Choroid plexus epithelial cell (primary cell): Measurements from ENCODE around the gene DUSP16.

Experiments used
- DNase-seq: peaks from one replicate; pipeline ENCODE4 v3.0.0-alpha.2; 2010; ENCODE audit warnings: low read depth
- H3K4me3 ChIP-seq: 2 replicates; pipeline ENCODE4 v1.5.1; 2011; ENCODE audit warnings: low read depth, mild to moderate bottlenecking, control low read depth, low read length, moderate library complexity
- TF ChIP-seq, protein P1 (sequence below): conservative IDR thresholded peaks from 2 replicates; pipeline ENCODE4 v1.5.1; 2011; ENCODE audit warnings: low read depth, mild to moderate bottlenecking, control low read depth, inconsistent platforms, low read length, moderate library complexity

Gene DUSP16

DNA sequence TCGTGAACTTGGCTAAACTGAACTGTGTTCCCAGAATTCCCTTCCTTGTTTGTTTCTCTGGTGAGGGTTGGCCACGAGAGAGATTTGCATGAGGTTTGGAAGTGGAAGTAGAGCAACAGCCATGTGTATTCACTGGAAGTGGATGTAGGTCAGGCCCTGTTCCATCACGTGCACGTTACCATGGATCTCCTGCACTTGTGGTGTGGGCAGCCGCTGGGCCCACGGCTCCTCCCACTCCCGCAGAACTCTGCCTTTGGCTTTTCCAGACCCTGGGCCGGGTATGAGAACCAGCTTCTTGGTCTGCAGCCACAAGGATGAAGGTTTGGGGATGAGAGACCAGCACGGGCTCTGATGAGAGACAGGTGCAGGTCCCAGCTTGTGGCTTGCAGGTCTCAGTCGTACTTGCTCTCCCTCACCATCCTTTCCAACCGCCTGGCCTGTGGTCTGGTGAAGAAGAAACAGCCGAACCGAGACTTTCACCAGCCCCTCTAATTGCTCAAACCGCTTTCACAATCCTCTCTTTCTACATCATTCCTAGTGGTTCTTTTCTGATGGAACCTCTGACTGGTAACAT is 94.9 kb downstream of the DUSP16 start:
- TF ChIP-seq, protein P1, sequence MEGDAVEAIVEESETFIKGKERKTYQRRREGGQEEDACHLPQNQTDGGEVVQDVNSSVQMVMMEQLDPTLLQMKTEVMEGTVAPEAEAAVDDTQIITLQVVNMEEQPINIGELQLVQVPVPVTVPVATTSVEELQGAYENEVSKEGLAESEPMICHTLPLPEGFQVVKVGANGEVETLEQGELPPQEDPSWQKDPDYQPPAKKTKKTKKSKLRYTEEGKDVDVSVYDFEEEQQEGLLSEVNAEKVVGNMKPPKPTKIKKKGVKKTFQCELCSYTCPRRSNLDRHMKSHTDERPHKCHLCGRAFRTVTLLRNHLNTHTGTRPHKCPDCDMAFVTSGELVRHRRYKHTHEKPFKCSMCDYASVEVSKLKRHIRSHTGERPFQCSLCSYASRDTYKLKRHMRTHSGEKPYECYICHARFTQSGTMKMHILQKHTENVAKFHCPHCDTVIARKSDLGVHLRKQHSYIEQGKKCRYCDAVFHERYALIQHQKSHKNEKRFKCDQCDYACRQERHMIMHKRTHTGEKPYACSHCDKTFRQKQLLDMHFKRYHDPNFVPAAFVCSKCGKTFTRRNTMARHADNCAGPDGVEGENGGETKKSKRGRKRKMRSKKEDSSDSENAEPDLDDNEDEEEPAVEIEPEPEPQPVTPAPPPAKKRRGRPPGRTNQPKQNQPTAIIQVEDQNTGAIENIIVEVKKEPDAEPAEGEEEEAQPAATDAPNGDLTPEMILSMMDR = no peak
- DNase-seq = peak; percentile 45
- no peak overlapping the region for H3K4me3 ChIP-seq

DNA sequence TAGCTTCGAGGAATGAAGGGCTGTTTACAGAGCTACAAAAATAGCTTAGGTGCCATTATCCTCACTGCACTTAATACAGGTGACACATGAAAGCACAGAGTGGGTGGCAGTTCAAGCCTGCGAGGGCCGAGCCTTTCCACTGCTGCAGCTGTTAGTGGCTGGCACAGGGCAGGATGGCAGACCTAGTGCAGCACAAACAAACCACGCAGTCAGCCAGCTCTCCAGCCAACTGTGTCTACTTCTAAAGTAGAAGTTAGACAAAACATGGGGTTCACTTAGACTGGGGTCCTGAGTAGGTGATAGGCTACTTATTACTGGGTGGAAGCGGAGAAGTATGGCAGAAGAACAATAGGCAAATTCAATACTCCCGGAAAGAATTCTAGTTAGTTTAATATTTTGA is 95.4 kb downstream of the DUSP16 start:
- no peak for DNase-seq
- no peak overlapping the region for H3K4me3 ChIP-seq
- TF ChIP-seq, protein P1 = no peak

DNA sequence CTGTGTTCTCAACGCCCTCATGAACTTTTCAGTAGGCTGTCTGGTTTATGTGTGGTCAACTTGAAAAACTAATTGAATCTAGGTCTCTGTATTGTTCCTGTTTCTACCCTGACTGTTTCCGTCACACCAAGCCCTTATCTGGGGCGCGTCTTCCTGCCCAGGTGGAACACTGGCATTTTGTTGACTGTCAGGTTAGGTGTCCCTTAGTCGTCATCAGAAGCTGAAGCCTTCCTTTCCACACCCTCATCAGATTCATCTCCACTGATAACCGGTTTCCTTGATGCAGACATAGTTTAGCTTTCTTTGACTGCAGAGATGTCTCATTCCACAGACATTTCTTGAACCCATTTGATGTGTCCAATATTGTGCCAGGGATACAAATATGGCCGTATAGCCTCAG is 96.5 kb downstream of the DUSP16 start:
- no peak for DNase-seq
- TF ChIP-seq, protein P1 = no peak
- H3K4me3 ChIP-seq = no peak overlapping the region

DNA sequence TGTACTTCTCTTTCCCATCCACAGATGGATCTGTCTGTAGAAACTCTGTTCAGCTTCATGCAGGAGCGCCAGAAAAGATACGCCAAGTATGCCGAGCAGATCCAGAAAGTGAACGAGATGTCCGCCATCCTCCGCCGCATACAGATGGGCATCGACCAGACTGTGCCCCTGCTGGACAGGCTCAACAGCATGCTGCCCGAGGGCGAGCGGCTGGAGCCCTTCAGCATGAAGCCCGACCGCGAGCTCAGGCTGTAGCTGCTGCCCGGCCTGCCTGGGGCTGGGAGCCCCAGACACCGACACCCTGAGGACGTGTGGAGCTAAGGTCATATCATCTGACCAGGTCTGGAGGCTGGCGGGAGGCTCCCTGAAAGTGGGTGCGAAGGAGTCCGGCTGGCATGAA is 97.1 kb downstream of the DUSP16 start:
- TF ChIP-seq, protein P1 = no peak
- no peak overlapping the region for H3K4me3 ChIP-seq
- no peak for DNase-seq

DNA sequence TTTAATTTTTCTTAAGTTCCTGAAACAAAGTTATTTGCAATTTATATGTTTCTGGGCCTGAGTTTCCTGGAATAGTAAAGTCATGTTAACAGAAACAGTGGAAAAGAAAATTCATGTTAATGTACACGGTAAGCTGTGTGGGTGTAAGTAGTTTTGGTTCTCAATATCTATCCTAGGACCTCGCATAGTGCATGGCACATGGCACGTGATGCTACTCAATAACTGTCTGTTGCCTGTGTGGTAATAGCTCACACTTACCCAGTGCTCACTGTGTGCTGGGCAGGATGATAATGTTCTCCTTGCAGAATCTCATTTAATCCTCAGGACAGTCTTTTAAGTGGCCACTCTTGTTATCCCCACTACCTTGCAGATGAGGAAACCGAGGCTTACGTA is 100.7 kb downstream of the DUSP16 start:
- no peak overlapping the region for H3K4me3 ChIP-seq
- no peak for DNase-seq
- TF ChIP-seq, protein P1 = no peak

DNA sequence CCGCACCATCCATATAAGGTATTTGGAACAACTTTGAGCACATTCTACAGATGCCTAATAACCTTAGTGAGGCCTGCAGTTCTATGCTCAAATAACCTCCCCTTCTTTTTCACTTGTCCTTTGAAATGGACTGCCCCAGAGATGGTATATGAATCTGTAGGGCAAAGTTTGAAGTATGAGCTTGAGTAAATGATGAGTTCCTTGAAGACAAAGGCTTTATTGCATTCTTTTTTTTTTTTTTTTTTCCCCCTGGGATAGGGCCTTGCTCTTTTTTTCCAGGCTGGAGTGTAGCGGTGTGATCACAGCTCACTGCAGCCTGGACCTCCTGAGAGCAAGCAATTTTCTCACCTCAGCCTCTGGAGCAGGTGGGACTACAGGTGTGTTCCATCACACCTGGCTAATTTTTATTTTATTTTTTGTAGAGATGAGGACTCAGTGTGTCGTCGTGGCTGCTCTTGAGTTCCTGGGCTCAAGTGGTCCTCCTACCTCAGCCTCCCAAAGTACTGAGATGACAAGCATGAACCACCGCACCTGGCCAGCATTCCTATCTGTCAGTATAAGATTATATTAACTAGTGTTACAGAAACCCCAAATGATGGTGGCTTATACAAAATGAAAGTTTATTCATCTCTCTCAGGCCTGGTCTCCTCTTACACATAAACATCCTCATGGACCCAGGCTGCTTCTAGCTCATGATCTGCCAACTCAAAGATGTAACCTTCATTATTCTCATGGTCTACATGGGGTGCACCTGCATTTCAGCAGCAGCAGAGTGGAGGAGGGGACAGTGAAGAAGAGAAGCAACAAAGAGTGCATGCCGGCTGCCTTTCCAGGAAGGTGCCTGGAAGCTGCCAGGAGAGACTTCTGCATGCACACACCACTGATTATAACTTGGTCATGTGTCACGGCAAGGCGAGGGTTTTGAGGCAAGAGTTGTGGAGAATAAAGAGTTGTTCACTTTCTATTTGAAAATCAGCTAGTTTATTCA is 101.4 kb downstream of the DUSP16 start:
- no peak for DNase-seq
- TF ChIP-seq, protein P1 = no peak
- H3K4me3 ChIP-seq = no peak overlapping the region
